ENCODE data around the gene SERPINA5. TPM values are rescaled to one million over a fixed set of nuclear protein-coding genes. Genes with fewer than 3 reads are reported as not detected.
A peak's percentile ranks its signal among the peaks of the same experiment; 100 is the strongest.

SERPINA5 gene
- total RNA-seq, 1 donor = 0.36 TPM

- Histone ChIP-seq H3K4me3 (ENCODE audit: insufficient read depth, low read length) (no peak within 1 kb of the TSS), H4K20me1 (ENCODE audit: insufficient read depth, low read length) (no peaks in the 10 kb centered on the region), H3K27ac (ENCODE audit: low read depth, low read length) (peak within 1 kb of the TSS; percentile 79), H3K27me3 (ENCODE audit: insufficient read depth, low read length) (no peaks in the 10 kb centered on the region), H3K9me3 (ENCODE audit: low read depth, low read length) (no peaks in the 10 kb centered on the region), H2AFZ (ENCODE audit: low read length) (peak within 1 kb of the TSS; percentile 35), H3K4me2 (ENCODE audit: insufficient read depth, low read length) (no peak within 1 kb of the TSS), H3K79me2 (ENCODE audit: insufficient read depth, low read length) (no peaks in the 10 kb centered on the region), H3K4me1 (ENCODE audit: insufficient read depth, low read length) (peaks cover 9% of the 10 kb centered on the region), H3K36me3 (ENCODE audit: insufficient read depth, low read length) (no peaks in the 10 kb centered on the region)
- DNase-seq (ENCODE audit: insufficient read length, low spot score, missing footprints) = no peak
- TF ChIP-seq CTCF (IDR thresholded peaks at IDR 0.05; ENCODE audit: extremely low read depth, low read depth, low read length) = no peak
These were observed 30.9 kb downstream of the SERPINA5 start, which contains the start of gene SERPINA3 for GRCh38 chr14:94612174-94612573. TSS of gene SERPINA3 (plus strand) at chr14:94612391. CDS start at chr14:94614442, 2,051 bp downstream.

- Histone ChIP-seq H4K20me1 (ENCODE audit: insufficient read depth, low read length) (no peaks in the 10 kb centered on the region), H3K9me3 (ENCODE audit: low read depth, low read length) (peaks cover 4% of the 10 kb centered on the region), H3K4me3 (ENCODE audit: insufficient read depth, low read length) (no peak overlapping the region), H3K27ac (ENCODE audit: low read depth, low read length) (no peak overlapping the region), H3K79me2 (ENCODE audit: insufficient read depth, low read length) (no peaks in the 10 kb centered on the region), H3K4me2 (ENCODE audit: insufficient read depth, low read length) (no peak overlapping the region), H3K27me3 (ENCODE audit: insufficient read depth, low read length) (no peaks in the 10 kb centered on the region), H3K4me1 (ENCODE audit: insufficient read depth, low read length) (peaks cover 9% of the 10 kb centered on the region), H2AFZ (ENCODE audit: low read length) (peak overlapping the region; percentile 35), H3K36me3 (ENCODE audit: insufficient read depth, low read length) (no peaks in the 10 kb centered on the region)
- DNase-seq (ENCODE audit: insufficient read length, low spot score, missing footprints) = no peak
- TF ChIP-seq CTCF (IDR thresholded peaks at IDR 0.05; ENCODE audit: extremely low read depth, low read depth, low read length) = no peak
These were observed 31.6 kb downstream of the SERPINA5 start for GRCh38 chr14:94612580-94613554.

- Histone ChIP-seq H3K27ac (ENCODE audit: low read depth, low read length) (no peak overlapping the region), H3K4me2 (ENCODE audit: insufficient read depth, low read length) (no peak overlapping the region), H3K4me3 (ENCODE audit: insufficient read depth, low read length) (no peak overlapping the region), H3K9me3 (ENCODE audit: low read depth, low read length) (peaks cover 15% of the 10 kb centered on the region), H3K36me3 (ENCODE audit: insufficient read depth, low read length) (no peaks in the 10 kb centered on the region), H2AFZ (ENCODE audit: low read length) (no peak overlapping the region), H4K20me1 (ENCODE audit: insufficient read depth, low read length) (no peaks in the 10 kb centered on the region), H3K4me1 (ENCODE audit: insufficient read depth, low read length) (peaks cover 9% of the 10 kb centered on the region), H3K27me3 (ENCODE audit: insufficient read depth, low read length) (no peaks in the 10 kb centered on the region), H3K79me2 (ENCODE audit: insufficient read depth, low read length) (no peaks in the 10 kb centered on the region)
- no peak for TF ChIP-seq CTCF (IDR thresholded peaks at IDR 0.05; ENCODE audit: extremely low read depth, low read depth, low read length)
- no peak for DNase-seq (ENCODE audit: insufficient read length, low spot score, missing footprints)
These were observed 32.8 kb downstream of the SERPINA5 start for GRCh38 chr14:94613720-94614644.
